Measurements from ENCODE around the gene INHBB. TPM values are rescaled to one million over a fixed set of nuclear protein-coding genes. Genes with fewer than 3 reads are reported as not detected.

The INHBB gene
- total and polyA plus RNA-seq, 9 of the 15 experiments (the other 6 are each of a cell fraction or from before 2014, with no cell fraction given), result not detected

DNA sequence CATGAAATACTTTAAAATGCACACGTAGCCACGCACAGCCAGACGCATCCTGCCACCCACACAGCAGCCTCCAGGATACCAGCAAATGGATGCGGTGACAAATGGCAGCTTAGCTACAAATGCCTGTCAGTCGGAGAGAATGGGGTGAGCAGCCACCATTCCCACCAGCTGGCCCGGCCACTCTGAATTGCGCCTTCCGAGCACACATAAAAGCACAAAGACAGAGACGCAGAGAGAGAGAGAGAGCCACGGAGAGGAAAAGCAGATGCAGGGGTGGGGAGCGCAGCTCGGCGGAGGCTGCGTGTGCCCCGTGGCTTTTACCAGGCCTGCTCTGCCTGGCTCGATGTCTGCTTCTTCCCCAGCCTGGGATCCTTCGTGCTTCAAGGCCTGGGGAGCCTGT lies 4.1 kb downstream of the INHBB start:
- Histone ChIP-seq H3K9me1 (ENCODE audit: control insufficient read depth, insufficient read depth, low read length) (no peaks in the 10 kb centered on the region), H2AFZ (ENCODE audit: low read depth, low read length) (no peak overlapping the region), H3K36me3 (ENCODE audit: control insufficient read depth, insufficient read depth, low read length) (no peaks in the 10 kb centered on the region), H3K4me2 (ENCODE audit: insufficient read depth, low read length) (no peak overlapping the region), H3K27me3 (ENCODE audit: control insufficient read depth in 2 of 2, insufficient read depth in 2 of 2, low read length in 2 of 2) (peaks cover 22 to 76% of the 10 kb centered on the region in 2 experiments), H3K9me3 (replicated peaks; ENCODE audit: control insufficient read depth, insufficient read depth, low read depth, low read length) (no peaks in the 10 kb centered on the region), H3K4me1 (replicated peaks in 1 of 2; ENCODE audit: control insufficient read depth in 2 of 2, insufficient read depth in 2 of 2, low read length in 2 of 2) (peaks cover 0 to 7% of the 10 kb centered on the region in 2 experiments; a peak in 1 of 5 replicates), H3K27ac (ENCODE audit: extremely low read depth, low read depth, low read length) (no peak overlapping the region), H3K4me3 (no peak overlapping the region), H4K20me1 (replicated peaks; ENCODE audit: control insufficient read depth, insufficient read depth, low read length) (peaks cover 18% of the 10 kb centered on the region), H3K79me2 (ENCODE audit: control insufficient read depth, insufficient read depth, low read length) (no peaks in the 10 kb centered on the region), H3K9ac (ENCODE audit: insufficient read depth in 1 of 2, low read depth in 2 of 2, low read length in 2 of 2) (no peak overlapping the region)
- no peak for FAIRE-seq
- CTCF ChIA-PET (ENCODE audit: low intra/inter-chr PET ratio), result no interaction called here
- in situ Hi-C loops (cut with MboI) (no loop called here), intact Hi-C loops (cut with micrococcal nuclease) (no loop called here)
- TF ChIP-seq, protein P1, sequence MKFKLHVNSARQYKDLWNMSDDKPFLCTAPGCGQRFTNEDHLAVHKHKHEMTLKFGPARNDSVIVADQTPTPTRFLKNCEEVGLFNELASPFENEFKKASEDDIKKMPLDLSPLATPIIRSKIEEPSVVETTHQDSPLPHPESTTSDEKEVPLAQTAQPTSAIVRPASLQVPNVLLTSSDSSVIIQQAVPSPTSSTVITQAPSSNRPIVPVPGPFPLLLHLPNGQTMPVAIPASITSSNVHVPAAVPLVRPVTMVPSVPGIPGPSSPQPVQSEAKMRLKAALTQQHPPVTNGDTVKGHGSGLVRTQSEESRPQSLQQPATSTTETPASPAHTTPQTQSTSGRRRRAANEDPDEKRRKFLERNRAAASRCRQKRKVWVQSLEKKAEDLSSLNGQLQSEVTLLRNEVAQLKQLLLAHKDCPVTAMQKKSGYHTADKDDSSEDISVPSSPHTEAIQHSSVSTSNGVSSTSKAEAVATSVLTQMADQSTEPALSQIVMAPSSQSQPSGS (CRISPR knock-in tag; IDR thresholded peaks at IDR 0.05), result no peak
- TF ChIP-seq POLR2A (conservative IDR thresholded peaks at IDR 0.05), result no peak
- no peak for TF ChIP-seq NCOA1 (IDR thresholded peaks at IDR 0.05; ENCODE audit: low read depth)
- TF ChIP-seq BCOR (IDR thresholded peaks at IDR 0.05), result no peak
- no peak for TF ChIP-seq CBX8 (IDR thresholded peaks at IDR 0.05; ENCODE audit: borderline replicate concordance, extremely low read depth, low read depth, low read length, poor library complexity, severe bottlenecking)
- TF ChIP-seq ZNF354B (CRISPR knock-in tag; IDR thresholded peaks at IDR 0.05), result no peak
- TF ChIP-seq PPARD (CRISPR knock-in tag; IDR thresholded peaks at IDR 0.05), result no peak
- DNase-seq (ENCODE audit: extremely low read depth in 1 of 4, low spot score in 3 of 4), result no peak
- POLR2A ChIA-PET, result no interaction called here
- no peak for ATAC-seq
- WGBS (ENCODE audit: insufficient coverage, low coverage, missing lambda C conversion rate), result 5% methylated on average over 16 of the region's 17 CpGs
- BruUV-seq (replicated peaks), result no TSS peak

Measured in K562 (cell line).